ENCODE measurements around the gene SEC24D.

- TF ChIP-seq CTCF (IDR thresholded peaks at IDR 0.05; ENCODE audit: low read length) = no peak
- no peak for TF ChIP-seq EZH2 (IDR thresholded peaks at IDR 0.05; ENCODE audit: borderline replicate concordance, low read length)
These were observed 36.3 kb upstream of the SEC24D start for GRCh38 chr4:118872181-118872580.
